Nephron (organoid): ENCODE data around the gene SMIM36.
"Not testable (repeated sequence)": the region's sequence is repeated elsewhere in the genome, so short reads cannot be mapped to it uniquely, and the experiment has no call there.

Source experiments
- H3K27ac Mint-ChIP-seq, 3 experiments: 2 replicates each; pipeline ENCODE4 v1.8.0; 2020; ENCODE audit warnings: mixed read lengths in 3 of 3, mild to moderate bottlenecking in 2 of 3, moderate library complexity in 1 of 3
- H3K27me3 Mint-ChIP-seq: 2 replicates; pipeline ENCODE4 v1.8.0; 2021; ENCODE audit warnings: low read depth, mild to moderate bottlenecking, moderate library complexity, mixed read lengths
- H3K36me3 Mint-ChIP-seq: 2 replicates; pipeline ENCODE4 v1.8.0; 2020; ENCODE audit warnings: low read depth, mixed read lengths
- H3K4me1 Mint-ChIP-seq: 2 replicates; pipeline ENCODE4 v1.8.0; 2020; ENCODE audit warnings: mixed read lengths
- H3K4me3 Mint-ChIP-seq, 3 experiments: 2 replicates each; pipeline ENCODE4 v1.8.0; 2020; ENCODE audit warnings: mild to moderate bottlenecking in 3 of 3, mixed read lengths in 3 of 3, moderate library complexity in 2 of 3
- H3K9me3 Mint-ChIP-seq: 2 replicates; pipeline ENCODE4 v1.8.0; 2020; ENCODE audit warnings: mixed read lengths
- CTCF ChIP-seq, 3 experiments: fragments of 200-600 bp; sonication (generic); IDR thresholded peaks; one replicate each; pipeline ENCODE4 v1.5.0; 2021; ENCODE audit warnings: antibody characterized with exemption in 3 of 3; ENCODE audit not compliant: unreplicated experiment in 3 of 3

The SMIM36 gene

GRCh38 chr17:55424893-55425540 lies 86.2 kb downstream of the SMIM36 start:
- Mint-ChIP-seq H3K27me3 (peaks cover 21% of the 10 kb centered on the region), H3K4me3 (no peak overlapping the region), H3K27ac (no peak overlapping the region), H3K4me1 (peaks cover 9% of the 10 kb centered on the region), H3K36me3 (no peaks in the 10 kb centered on the region), H3K9me3 (no peaks in the 10 kb centered on the region)
- TF ChIP-seq CTCF (IDR thresholded peaks at IDR 0.05; ENCODE audit: unreplicated experiment in 3 of 3) = no peak

GRCh38 chr17:55423535-55423934 lies 87.7 kb downstream of the SMIM36 start:
- Mint-ChIP-seq H3K27ac (no peak overlapping the region), H3K4me1 (peaks cover 16% of the 10 kb centered on the region), H3K36me3 (peaks cover 11% of the 10 kb centered on the region), H3K9me3 (no peaks in the 10 kb centered on the region), H3K27me3 (peaks cover 21% of the 10 kb centered on the region), H3K4me3 (peak overlapping the region; percentile 60 to 78 (median 74))
- TF ChIP-seq CTCF (IDR thresholded peaks at IDR 0.05; ENCODE audit: unreplicated experiment in 3 of 3) = no peak

- Mint-ChIP-seq H3K4me3 (peak overlapping the region; percentile 60 to 78 (median 74)), H3K27me3 (peaks cover 21% of the 10 kb centered on the region), H3K4me1 (peaks cover 19% of the 10 kb centered on the region), H3K36me3 (peaks cover 18% of the 10 kb centered on the region)
- H3K27ac Mint-ChIP-seq, H3K9me3 Mint-ChIP-seq: not testable (repeated sequence)
Observed at GRCh38 chr17:55422828-55423164, 88.5 kb downstream of the SMIM36 start.

GRCh38 chr17:55421179-55421934 lies 89.9 kb downstream of the SMIM36 start, which contains the start of gene MMD:
Gene MMD, minus strand, starts transcription at chr17:55421835. Its CDS starts 140 bp downstream, at chr17:55421695.
- Mint-ChIP-seq H3K36me3 (peaks cover 30% of the 10 kb centered on the region), H3K27ac (peak within 1 kb of the TSS; percentile 23 to 83 (median 60))

GRCh38 chr17:55420776-55421178 lies 90.5 kb downstream of the SMIM36 start:
- Mint-ChIP-seq H3K36me3 (peaks cover 31% of the 10 kb centered on the region), H3K4me3 (peak overlapping the region; percentile 92 to 93 (median 92)), H3K27me3 (peaks cover 20% of the 10 kb centered on the region), H3K27ac (peak overlapping the region; percentile 23 to 83 (median 60)), H3K4me1 (peaks cover 33% of the 10 kb centered on the region), H3K9me3 (peaks cover 3% of the 10 kb centered on the region)
- TF ChIP-seq CTCF (IDR thresholded peaks at IDR 0.05; ENCODE audit: unreplicated experiment in 3 of 3) = no peak

More at GRCh38 chr17:55421179-55421934, 89.9 kb downstream of the SMIM36 start, which contains the start of gene MMD:
- peaks cover 3% of the 10 kb centered on the region for H3K9me3 Mint-ChIP-seq
- TF ChIP-seq CTCF (IDR thresholded peaks at IDR 0.05; ENCODE audit: unreplicated experiment in 3 of 3) = no peak
- peak within 1 kb of the TSS; percentile 92 to 93 (median 92) for H3K4me3 Mint-ChIP-seq
- H3K4me1 Mint-ChIP-seq = peaks cover 27% of the 10 kb centered on the region
- peaks cover 21% of the 10 kb centered on the region for H3K27me3 Mint-ChIP-seq

- H3K36me3 Mint-ChIP-seq = peaks cover 33% of the 10 kb centered on the region
- peaks cover 15% of the 10 kb centered on the region for H3K27me3 Mint-ChIP-seq
- peaks cover 3% of the 10 kb centered on the region for H3K9me3 Mint-ChIP-seq
- TF ChIP-seq CTCF (IDR thresholded peaks at IDR 0.05; ENCODE audit: unreplicated experiment in 3 of 3) = no peak
- H3K4me1 Mint-ChIP-seq = peaks cover 34% of the 10 kb centered on the region
- H3K27ac Mint-ChIP-seq = peak overlapping the region; percentile 23 to 83 (median 60)
- H3K4me3 Mint-ChIP-seq = peak overlapping the region; percentile 92 to 93 (median 92)
Observed at GRCh38 chr17:55420067-55420775, 91.0 kb downstream of the SMIM36 start.
